Non-pigmented ciliary epithelial cell (primary cell): ENCODE data around the gene LRAT.
"Not testable (repeated sequence)": the region's sequence is repeated elsewhere in the genome, so short reads cannot be mapped to it uniquely, and the experiment has no call there.

ENCODE experiments used
- DNase-seq: peaks from one replicate; pipeline ENCODE4 v3.0.0-alpha.2; 2010; ENCODE audit warnings: low read depth

LRAT gene

GRCh38 chr4:154743683-154744340 is at the start of gene LRAT:
LRAT (plus strand) TSS chr4:154744000; CDS start chr4:154744327, 327 bp downstream.
- DNase-seq: no peak

DNA sequence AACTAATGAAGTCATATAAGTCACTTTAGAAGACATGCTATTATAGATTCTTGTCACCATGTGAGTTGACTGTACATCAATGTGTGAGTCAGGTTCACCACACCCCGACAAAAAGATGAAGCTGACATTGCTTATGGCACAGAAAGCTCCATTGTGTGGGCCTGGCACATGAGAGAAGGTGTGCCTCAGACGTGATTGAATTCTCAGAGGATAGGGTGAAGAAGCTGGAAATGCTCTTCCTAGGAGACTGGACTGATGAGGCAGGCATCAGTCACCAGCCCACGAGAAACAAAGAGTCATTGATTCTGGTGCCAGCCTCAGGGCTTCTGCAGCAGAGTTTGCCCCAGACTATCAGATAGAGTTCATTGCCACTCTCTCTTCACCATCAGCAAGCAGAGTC is 35.9 kb upstream of the LRAT start:
- no peak for DNase-seq

DNA sequence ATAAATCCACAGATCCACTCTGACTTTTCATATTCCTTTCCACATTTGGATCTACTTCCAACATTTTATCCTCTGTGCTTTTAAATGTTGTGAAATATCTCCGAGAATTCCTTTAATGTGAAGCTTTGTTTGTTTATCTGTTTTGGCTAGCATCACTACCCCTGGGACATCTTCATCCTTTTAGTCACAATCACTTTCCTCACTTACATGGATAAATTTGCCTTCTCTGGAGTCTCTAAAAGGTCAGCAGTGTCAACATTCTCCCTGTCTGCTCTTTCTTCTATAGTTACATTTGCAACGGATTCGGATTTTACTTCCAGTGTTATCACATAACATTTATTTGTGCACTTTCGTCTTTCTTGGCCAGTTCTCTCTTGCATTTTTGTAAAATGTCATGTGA is 34.2 kb upstream of the LRAT start:
- DNase-seq: no peak

GRCh38 chr4:154711522-154711921 is 32.3 kb upstream of the LRAT start:
- DNase-seq: no peak

DNA sequence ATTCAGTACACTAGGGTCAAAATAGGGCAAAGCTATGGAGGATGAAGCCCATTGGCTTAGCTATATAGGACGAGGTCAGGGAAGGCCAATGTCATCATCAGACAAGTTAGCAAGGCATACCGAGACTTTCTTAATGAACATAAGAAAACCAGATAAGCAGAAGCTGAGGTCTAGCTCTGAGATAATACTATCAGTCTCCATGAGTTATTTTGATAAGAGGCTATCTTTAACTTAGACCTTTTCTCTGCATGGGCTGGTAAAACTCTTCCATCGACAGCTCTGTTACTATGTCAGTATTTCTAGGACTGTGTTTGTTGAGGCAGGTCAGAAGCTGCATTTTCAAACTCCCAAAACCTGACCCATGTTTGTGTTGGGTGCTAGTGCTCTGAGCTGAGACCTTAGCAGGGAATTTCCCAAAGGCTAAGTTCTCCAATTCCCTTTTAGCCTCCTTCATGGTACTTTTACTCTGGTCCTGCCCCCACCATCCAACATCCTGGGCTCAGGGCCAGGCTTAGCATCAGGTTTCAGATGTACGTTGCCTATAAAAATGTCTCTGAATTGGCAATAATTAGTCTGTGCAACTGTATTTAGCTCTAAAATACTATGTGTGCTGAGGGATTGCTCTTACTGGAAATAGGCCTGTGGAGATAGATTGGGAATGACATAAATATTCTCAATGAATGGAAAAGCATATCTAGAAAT is 29.3 kb upstream of the LRAT start:
- DNase-seq: no peak

DNA sequence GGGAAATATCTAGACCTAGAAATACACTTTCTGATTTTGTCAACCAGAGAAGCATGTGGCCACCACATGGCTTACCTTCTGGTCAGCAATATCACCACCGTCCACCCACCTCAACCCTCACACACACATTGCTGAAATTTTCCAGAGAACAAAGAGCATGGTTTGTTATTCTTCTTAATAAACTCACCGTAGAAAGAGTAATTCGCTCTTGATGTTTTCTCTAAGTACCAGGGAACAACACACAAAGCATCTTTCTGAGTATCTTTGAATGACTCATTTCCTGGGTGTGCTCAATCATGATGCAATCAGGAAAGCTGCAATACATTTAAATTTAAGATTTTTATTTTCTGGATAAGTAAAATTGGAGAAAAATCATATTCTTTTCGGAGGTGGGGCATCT is 24.7 kb upstream of the LRAT start:
- no peak for DNase-seq

- DNase-seq: no peak
Measured at GRCh38 chr4:154720123-154720522, 23.7 kb upstream of the LRAT start.

DNA sequence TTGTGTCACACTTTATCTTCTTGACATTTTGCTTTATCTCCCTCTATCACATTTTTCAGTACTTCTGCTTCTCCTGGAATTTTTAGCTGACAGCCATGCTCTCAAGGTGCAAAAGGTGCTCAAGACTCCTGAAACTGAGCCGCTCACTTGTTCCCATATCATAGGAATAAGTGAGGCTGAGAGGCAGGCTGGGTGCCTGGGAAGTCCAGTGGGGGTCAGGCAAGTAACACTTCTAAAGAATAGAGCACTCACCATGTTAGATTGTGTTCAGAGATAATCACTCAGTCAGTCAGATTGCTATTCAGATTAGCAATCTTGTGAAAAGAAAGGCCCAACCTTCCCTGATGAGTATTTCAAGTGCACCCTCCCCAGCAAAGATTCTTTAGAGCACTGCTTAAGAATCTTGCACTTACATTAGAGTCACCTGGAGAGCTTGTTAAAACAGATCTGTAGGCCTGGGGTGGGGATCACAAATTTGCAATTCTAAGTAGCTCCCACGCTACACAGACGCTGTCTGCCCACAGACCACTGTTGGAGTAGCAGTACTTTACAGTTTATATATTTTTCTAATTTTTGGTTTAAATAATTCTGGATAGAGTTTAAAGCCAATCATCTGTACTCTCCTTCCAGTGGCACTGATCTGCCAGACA is 23.1 kb upstream of the LRAT start:
- DNase-seq: no peak

GRCh38 chr4:154722262-154722661 is 21.5 kb upstream of the LRAT start:
- DNase-seq: no peak

GRCh38 chr4:154723601-154724000 is 20.2 kb upstream of the LRAT start:
- DNase-seq: not testable (repeated sequence)

GRCh38 chr4:154727540-154727939 is 16.3 kb upstream of the LRAT start:
- no peak for DNase-seq

- no peak for DNase-seq
Measured at GRCh38 chr4:154731756-154732155, 12.0 kb upstream of the LRAT start.

DNA sequence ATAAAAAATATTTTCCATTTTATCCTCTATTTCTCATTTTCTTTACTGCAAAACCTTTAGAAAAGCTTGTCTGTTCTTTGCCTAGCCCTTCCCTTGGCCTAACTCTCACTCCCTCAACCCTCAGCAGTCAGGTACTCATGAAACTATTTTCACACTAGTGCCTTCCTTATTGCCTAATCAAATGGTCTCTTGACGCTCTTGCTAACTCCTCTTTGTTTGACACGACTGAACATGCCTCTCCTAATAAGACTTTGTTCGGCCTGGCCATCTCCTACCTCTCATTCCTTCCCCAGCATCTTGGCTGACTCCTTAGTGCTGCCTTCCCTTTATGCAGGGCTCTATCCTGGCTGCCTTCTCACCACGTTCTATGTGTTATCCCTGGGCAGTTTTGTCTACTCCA is 11.1 kb upstream of the LRAT start:
- no peak for DNase-seq

GRCh38 chr4:154736770-154737169 is 7.0 kb upstream of the LRAT start:
- DNase-seq: no peak

- no peak for DNase-seq
Measured at GRCh38 chr4:154738426-154738825, 5.4 kb upstream of the LRAT start.

DNA sequence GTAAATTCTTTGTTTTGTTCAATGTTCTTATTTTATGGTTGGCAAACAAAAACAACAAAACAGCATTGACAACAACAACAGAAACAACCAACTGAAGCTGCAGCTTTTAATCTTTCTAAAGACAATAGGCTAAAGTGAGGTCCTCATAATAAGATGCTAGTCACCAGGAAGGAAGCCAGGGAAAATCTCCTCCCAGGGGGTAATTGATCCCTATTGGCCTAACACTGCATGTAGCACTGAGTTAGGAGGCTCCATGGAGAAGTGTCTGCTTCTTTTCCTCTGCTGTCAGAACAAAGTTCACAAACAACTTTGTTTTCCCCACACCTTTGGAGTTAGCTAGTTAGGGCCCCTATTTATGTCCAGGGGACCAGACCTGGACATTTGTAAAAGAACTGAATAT is 4.7 kb upstream of the LRAT start:
- DNase-seq: no peak

DNA sequence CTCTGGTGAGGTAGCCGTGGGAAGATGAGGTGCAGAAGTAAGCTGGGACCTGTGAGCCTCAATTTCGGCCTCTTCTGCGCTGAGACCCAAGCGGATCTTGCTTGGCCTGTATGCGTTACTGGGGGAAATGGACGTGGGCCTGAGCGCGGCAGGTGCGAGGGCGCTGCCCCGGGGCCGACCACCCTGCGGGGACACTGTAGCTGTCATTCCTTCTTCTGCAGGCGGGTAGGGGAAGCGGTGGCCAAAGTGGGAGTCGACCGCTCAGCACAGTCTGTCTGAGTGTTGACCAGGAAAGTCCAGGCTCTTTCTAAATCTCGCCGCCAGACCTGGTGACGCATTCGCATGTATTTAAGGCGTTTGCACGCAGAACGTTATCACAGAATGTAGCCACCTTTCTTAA is 3.3 kb upstream of the LRAT start:
- DNase-seq: no peak

DNA sequence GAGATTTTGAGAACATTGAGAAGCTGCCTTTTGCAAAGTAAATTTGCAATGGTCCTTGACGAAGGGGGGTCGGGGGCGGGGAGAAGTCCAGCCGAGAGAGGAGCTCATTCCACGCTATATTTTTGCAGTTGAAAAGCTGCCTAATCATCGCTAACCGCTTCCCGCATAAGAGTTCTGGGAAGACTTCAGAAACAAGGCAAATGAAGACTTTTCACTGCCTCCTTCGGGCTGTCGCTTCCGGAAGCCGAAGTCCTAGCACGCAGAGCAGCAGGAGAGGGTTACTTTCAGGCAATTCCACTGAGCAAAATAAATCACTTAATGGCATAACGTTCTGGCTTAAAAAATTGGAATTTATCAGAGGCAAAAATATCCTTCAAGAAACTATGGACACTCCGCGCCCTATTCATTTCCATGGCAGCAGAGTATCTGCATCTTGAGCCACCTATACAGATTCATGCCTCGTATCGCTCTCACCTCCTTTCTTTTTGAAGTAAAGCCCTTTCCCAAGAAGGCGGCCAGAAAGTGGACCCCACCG is 2.6 kb upstream of the LRAT start:
- DNase-seq: no peak

DNA sequence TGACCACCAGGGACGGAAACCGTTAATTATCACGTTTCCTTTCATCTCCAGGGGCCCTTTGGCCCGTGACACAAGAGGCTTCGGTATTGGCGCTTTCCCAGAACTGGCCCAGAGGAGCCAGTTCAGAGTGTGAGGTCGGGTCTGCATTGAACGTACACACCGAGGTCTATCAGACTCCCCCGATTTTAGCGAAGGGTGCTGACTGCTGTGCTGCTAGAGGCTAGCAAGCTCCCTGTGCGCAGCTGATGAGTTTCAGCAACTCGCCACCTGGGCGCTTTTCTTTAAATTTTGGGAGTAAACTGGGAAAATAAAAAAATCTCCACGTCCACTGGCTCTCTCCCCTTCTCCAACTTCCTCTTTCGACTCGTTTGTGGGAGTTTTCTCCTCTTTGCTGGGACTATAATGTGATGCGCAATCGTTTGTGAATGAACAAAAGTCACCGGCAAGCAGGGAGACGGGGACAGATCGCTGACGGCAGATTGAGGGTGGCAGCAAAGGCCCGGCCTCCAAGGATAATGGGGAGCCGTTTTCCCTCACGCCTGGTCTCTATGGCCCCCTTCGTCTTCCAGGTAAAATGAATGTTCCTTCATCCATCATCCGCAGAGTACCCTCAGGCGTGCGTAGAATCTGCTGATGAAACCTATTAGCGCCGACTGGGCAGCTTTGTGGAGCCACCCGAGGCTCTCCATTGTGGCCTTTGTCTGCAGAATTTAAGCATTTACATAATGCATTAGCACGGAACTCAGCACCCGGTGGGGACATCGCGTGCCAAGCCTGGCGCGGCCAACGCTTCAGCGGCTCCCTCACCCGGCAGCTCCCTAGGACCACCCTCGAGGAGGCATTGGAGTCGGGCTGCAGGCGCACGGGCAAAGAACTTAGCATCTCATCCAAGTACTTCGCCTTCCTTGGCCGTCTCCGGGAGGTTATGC is 1.6 kb upstream of the LRAT start:
- DNase-seq: no peak

DNA sequence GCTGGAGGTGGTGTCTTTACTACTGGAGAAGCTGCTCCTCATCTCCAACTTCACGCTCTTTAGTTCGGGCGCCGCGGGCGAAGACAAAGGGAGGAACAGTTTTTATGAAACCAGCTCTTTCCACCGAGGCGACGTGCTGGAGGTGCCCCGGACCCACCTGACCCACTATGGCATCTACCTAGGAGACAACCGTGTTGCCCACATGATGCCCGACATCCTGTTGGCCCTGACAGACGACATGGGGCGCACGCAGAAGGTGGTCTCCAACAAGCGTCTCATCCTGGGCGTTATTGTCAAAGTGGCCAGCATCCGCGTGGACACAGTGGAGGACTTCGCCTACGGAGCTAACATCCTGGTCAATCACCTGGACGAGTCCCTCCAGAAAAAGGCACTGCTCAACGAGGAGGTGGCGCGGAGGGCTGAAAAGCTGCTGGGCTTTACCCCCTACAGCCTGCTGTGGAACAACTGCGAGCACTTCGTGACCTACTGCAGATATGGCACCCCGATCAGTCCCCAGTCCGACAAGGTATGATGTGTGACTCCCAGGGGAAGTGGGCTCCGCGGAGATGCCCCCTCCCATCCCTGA is 634 bp downstream of the LRAT start:
- DNase-seq: no peak

DNA sequence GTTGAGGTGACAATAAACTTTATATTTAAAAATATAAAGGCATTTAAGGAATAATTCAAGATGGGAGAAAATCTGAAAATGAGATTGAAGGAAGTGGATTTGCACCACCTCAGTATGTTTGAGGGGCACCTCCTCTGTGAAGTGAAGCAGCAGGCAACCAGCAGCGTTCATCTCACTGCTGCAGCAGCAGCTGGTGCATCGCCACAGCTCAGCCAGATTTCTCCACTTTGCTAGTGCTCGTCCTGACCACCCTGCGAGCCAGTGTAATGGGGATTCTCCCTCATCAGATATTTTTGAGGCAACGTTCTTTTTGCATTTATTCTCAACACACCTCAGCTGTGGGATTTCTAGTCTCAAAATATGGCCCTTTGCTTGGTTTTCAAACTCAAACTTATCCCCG is 13.9 kb downstream of the LRAT start:
- no peak for DNase-seq

- DNase-seq: no peak
Measured at GRCh38 chr4:154760895-154761294, 17.1 kb downstream of the LRAT start.
